Spleen (tissue), 11 donors: ENCODE results near the gene JARID2. TPM values are rescaled to one million over a fixed set of nuclear protein-coding genes. Genes with fewer than 3 reads are reported as not detected.

Experiments used
- DNase-seq: peaks from one replicate; pipeline ENCODE4 v3.0.0-alpha.2; 2020
- H3K27ac ChIP-seq, 8 donors: fragments of 200-600 bp; sonication (generic) in 7 of 8; 1 replicate in 4 of 8; 2 replicates in 4 of 8; pipeline versions ENCODE4 v1.5.0 to v1.8.0; 2016 to 2021; ENCODE audit warnings: inconsistent platforms in 4 of 8, mild to moderate bottlenecking in 4 of 8, moderate library complexity in 1 of 8
- H3K27me3 ChIP-seq, 7 donors: fragments of 200-600 bp; sonication (generic) in 6 of 7; replicated peaks in 1 of 7; 1 replicate in 4 of 7; 2 replicates in 3 of 7; pipeline versions ENCODE4 v1.5.0 to v1.8.0; 2016 to 2021; ENCODE audit warnings: inconsistent platforms in 3 of 7, mild to moderate bottlenecking in 1 of 7
- H3K36me3 ChIP-seq, 6 donors: fragments of 200-600 bp; sonication (generic) in 5 of 6; 1 replicate in 4 of 6; 2 replicates in 2 of 6; pipeline versions ENCODE4 v1.5.0 to v1.8.0; 2016 to 2021; ENCODE audit warnings: inconsistent platforms in 2 of 6
- H3K4me1 ChIP-seq, 6 donors: fragments of 200-600 bp; sonication (generic) in 5 of 6; 1 replicate in 3 of 6; 2 replicates in 3 of 6; pipeline versions ENCODE4 v1.5.0 to v1.8.0; 2016 to 2021; ENCODE audit warnings: inconsistent platforms in 3 of 6
- H3K4me3 ChIP-seq, 8 donors: fragments of 200-600 bp; sonication (generic) in 7 of 8; 1 replicate in 4 of 8; 2 replicates in 4 of 8; pipeline versions ENCODE4 v1.5.0 to v1.8.0; 2016 to 2021; ENCODE audit warnings: inconsistent platforms in 4 of 8, mild to moderate bottlenecking in 4 of 8, moderate library complexity in 2 of 8
- H3K9me3 ChIP-seq, 8 donors: fragments of 200-600 bp; sonication (generic) in 7 of 8; 1 replicate in 4 of 8; 2 replicates in 4 of 8; pipeline versions ENCODE4 v1.5.0 to v1.8.0; 2016 to 2021; ENCODE audit warnings: inconsistent platforms in 4 of 8
- CTCF ChIP-seq, 11 experiments: fragments of 200-600 bp in 7 of 11; fragments of 450-650 bp in 4 of 11; sonication (generic) in 4 of 11; IDR thresholded peaks in 8 of 11; conservative IDR thresholded peaks in 3 of 11; 1 replicate in 7 of 11; 2 replicates in 4 of 11; pipeline versions ENCODE4 v1.4.0 to v1.8.0; 2016 to 2021; ENCODE audit warnings: antibody characterized with exemption in 11 of 11, inconsistent platforms in 4 of 11, mild to moderate bottlenecking in 1 of 11
- POLR2A ChIP-seq, 3 donors: fragments of 450-650 bp; IDR thresholded peaks; one replicate each; pipeline ENCODE4 v1.5.1; 2017; ENCODE audit warnings: antibody characterized with exemption in 3 of 3, mild to moderate bottlenecking in 1 of 3
- POLR2AphosphoS5 ChIP-seq, 3 donors: sonication (generic); formaldehyde crosslinking; IDR thresholded peaks; one replicate each; pipeline ENCODE4 v1.5.1; 2017; ENCODE audit warnings: antibody characterized with exemption in 3 of 3
- WGBS, 5 donors: extraction: QIAGEN DNeasy Blood & Tissue Kit in 3 of 5; methylation state at CpG; one replicate each; pipeline versions ENCODE4 v1.1.5 to v1.1.7; 2013 to 2018; 5-methylcytosine and 5-hydroxymethylcytosine counted together
- intact Hi-C: fragments of 100-400 bp; cut with DNase I; formaldehyde crosslinking; loops from one replicate; pipeline ENCODE4 v1.15.0; 2023; ENCODE audit warnings: low total_unique reads
- polyA plus RNA-seq, 3 donors: library from polyadenylated mRNA; stranded (reverse); fragments of 200-250 nt; gene quantifications; one replicate each; pipeline ENCODE4 v1.2.1, GENCODE V29; 2013
- total RNA-seq, 7 donors: library from RNA; depleted of rRNA in 3 of 7; stranded (reverse); fragments of >200 nt in 3 of 7; fragmentation: NEBNext Ultra II Directional in 4 of 7; extraction: Animal tissue kit (Norgen Biotek cat#: 25700) in 4 of 7; gene quantifications; one replicate each; pipeline versions ENCODE4 v1.1.0 to v1.2.1, GENCODE V29; 2016 to 2021
- donor health status: healthy with polysubstance abuse.
- donor health status: DM: no; HTN: no; CAD: no; lungs with moderate emphysema.
- donor health status: DM: no; HTN: no; CAD: no.
- donor health status: Bipolar disorder and iron deficiency.
- donor health status: healthy.
- donor health status: DM: no; HTN: no; CAD: no.
- donor health status: DM: yes; HTN: yes; CAD: no.

JARID2 gene
- total and polyA plus RNA-seq, 10 donors: 4.4 to 27.1 (median 20.6) TPM

- H3K27me3 ChIP-seq: no peaks in the 10 kb centered on the region
Observed at GRCh38 chr6:15533379-15534026, 287.6 kb downstream of the JARID2 start.

DNA sequence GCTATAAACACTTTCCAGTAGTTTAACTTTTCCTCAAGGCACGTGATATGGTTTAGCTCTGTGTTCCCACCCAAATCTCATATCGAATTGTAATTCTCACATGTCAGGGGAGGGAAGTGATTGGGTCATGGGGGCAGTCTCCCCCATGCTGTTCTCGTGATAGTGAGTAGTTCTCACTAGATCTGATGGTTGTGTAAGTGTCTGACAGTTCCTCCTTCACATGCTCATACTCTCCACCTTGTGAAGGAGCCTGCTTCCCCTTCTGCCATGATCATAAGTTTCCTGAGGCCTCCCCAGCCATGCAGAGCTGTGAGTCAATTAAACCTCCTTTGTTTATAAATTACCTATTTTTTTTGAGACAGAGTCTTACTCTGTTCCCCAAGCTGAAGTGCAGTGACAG is 289.1 kb downstream of the JARID2 start:
- H3K27ac ChIP-seq: peak overlapping the region in 5 of 8 donors; percentile 42 to 83 (median 74)
- intact Hi-C loops: no loop called here
- H3K36me3 ChIP-seq: peaks cover 0 to 42% (median 26%) of the 10 kb centered on the region in 6 donors
- no peaks in the 10 kb centered on the region for H3K9me3 ChIP-seq
- H3K4me1 ChIP-seq: peaks cover 0 to 44% (median 14%) of the 10 kb centered on the region in 6 donors
- H3K4me3 ChIP-seq: peak overlapping the region in 1 of 8 donors; percentile 25
- DNase-seq: no peak
- no peaks in the 10 kb centered on the region for H3K27me3 ChIP-seq
- peak in 1 of 3 donors; percentile 46 for TF ChIP-seq POLR2AphosphoS5 (IDR thresholded peaks at IDR 0.05)
- TF ChIP-seq POLR2A (IDR thresholded peaks at IDR 0.05): no peak
- WGBS, 5 donors: 40 to 61% (median 53%) methylated on average over 3 of the region's 3 CpGs

More at GRCh38 chr6:15533379-15534026, 287.6 kb downstream of the JARID2 start:
- 84 to 97% (median 92%) methylated on average over 12 of the region's 12 CpGs for WGBS, 5 donors
- intact Hi-C loops: no loop called here
- H3K4me1 ChIP-seq: peaks cover 0 to 30% (median 11%) of the 10 kb centered on the region in 6 donors
- no peak for DNase-seq
- H3K27ac ChIP-seq: peak overlapping the region in 1 of 8 donors; percentile 83
- TF ChIP-seq CTCF (IDR thresholded peaks at IDR 0.05 in 8 of 11, conservative IDR thresholded peaks at IDR 0.05 in 3 of 11): no peak
- no peak for TF ChIP-seq POLR2A (IDR thresholded peaks at IDR 0.05)
- TF ChIP-seq POLR2AphosphoS5 (IDR thresholded peaks at IDR 0.05): no peak
- no peaks in the 10 kb centered on the region for H3K9me3 ChIP-seq
- H3K4me3 ChIP-seq: no peak overlapping the region
- H3K36me3 ChIP-seq: peaks cover 7 to 57% (median 36%) of the 10 kb centered on the region in 6 donors

- H3K27ac ChIP-seq: peak overlapping the region in 5 of 8 donors; percentile 42 to 83 (median 74)
Observed at GRCh38 chr6:15535495-15536197, 289.8 kb downstream of the JARID2 start.

GRCh38 chr6:15536198-15536955 is 290.5 kb downstream of the JARID2 start:
- TF ChIP-seq POLR2A (IDR thresholded peaks at IDR 0.05): no peak
- no peak for TF ChIP-seq CTCF (IDR thresholded peaks at IDR 0.05 in 8 of 11, conservative IDR thresholded peaks at IDR 0.05 in 3 of 11)
- TF ChIP-seq POLR2AphosphoS5 (IDR thresholded peaks at IDR 0.05): no peak
- Histone ChIP-seq H3K9me3 (no peaks in the 10 kb centered on the region), H3K36me3 (peaks cover 0 to 28% (median 13%) of the 10 kb centered on the region in 6 donors), H3K4me1 (peaks cover 0 to 58% (median 15%) of the 10 kb centered on the region in 6 donors), H3K27me3 (no peaks in the 10 kb centered on the region), H3K27ac (peak overlapping the region in 3 of 8 donors; percentile 54 to 83 (median 74)), H3K4me3 (no peak overlapping the region)
- intact Hi-C loops: no loop called here
- 57 to 88% (median 80%) methylated on average over 3 to 4 of the region's 4 CpGs for WGBS, 5 donors
- no peak for DNase-seq

More at GRCh38 chr6:15535495-15536197, 289.8 kb downstream of the JARID2 start:
- Histone ChIP-seq H3K4me3 (peak overlapping the region in 1 of 8 donors; percentile 25), H3K36me3 (peaks cover 0 to 35% (median 21%) of the 10 kb centered on the region in 6 donors), H3K4me1 (peaks cover 0 to 51% (median 14%) of the 10 kb centered on the region in 6 donors), H3K9me3 (no peaks in the 10 kb centered on the region), H3K27me3 (no peaks in the 10 kb centered on the region)
- no peak for DNase-seq
- intact Hi-C loops: no loop called here
- WGBS, 5 donors: 94 to 98% (median 95%) methylated on average over 3 of the region's 3 CpGs
- no peak for TF ChIP-seq POLR2AphosphoS5 (IDR thresholded peaks at IDR 0.05)
